Endothelial cell of umbilical vein (primary cell): ENCODE measurements around the gene HSPA1A. TPM values are rescaled to one million over a fixed set of nuclear protein-coding genes. Genes with fewer than 3 reads are reported as not detected.

Source experiments
- BruUV-seq: library from RNA; stranded (reverse); fragments of 400-500 nt; replicated peaks from 2 replicates; lab custom pipeline; 2021; lab: Mats Ljungman, UMichigan
- CTCF ChIA-PET: fragments of 300-600, 350-600 bp; sonication (Branson Sonifier 250); formaldehyde crosslinking; loops from one replicate; lab custom pipeline; 2021; ENCODE audit warnings: antibody characterized with exemption, inconsistent platforms; lab: Charles Lee
- POLR2A ChIA-PET: fragments of 300-600, 350-600 bp; sonication (Branson Sonifier 250); formaldehyde crosslinking; loops from one replicate; lab custom pipeline; 2021; ENCODE audit warnings: antibody characterized with exemption, inconsistent platforms; lab: Charles Lee
- DNase-seq: peaks from one replicate; pipeline ENCODE4 v3.0.0-alpha.2; 2011; ENCODE audit warnings: low read depth, low spot score
- FAIRE-seq: peaks from 2 replicates; lab custom pipeline; 2011; peaks lifted over from hg19 to GRCh38; lab: Jason Lieb, UNC
- H2AFZ ChIP-seq: 2 replicates; pipeline ENCODE4 v1.6.0; 2012; ENCODE audit warnings: low read depth, low read length, control low read depth, inconsistent platforms
- H3K27ac ChIP-seq: 2 replicates; pipeline ENCODE4 v1.5.1; 2011; ENCODE audit warnings: low read depth, mild to moderate bottlenecking, control low read depth, low read length, moderate library complexity; ENCODE audit not compliant: insufficient read depth
- H3K27me3 ChIP-seq, 2 experiments: 2 replicates each; pipeline versions ENCODE4 v1.6.0 to v1.6.1; 2011; ENCODE audit warnings: low read length in 2 of 2, mixed read lengths in 1 of 2; ENCODE audit not compliant: control insufficient read depth in 2 of 2, insufficient read depth in 2 of 2
- H3K36me3 ChIP-seq, 2 experiments: 2 replicates in 1 of 2; 3 replicates in 1 of 2; pipeline ENCODE4 v1.5.1; 2011; ENCODE audit warnings: low read length in 2 of 2, mild to moderate bottlenecking in 1 of 2, moderate library complexity in 1 of 2; ENCODE audit not compliant: control insufficient read depth in 2 of 2, insufficient read depth in 2 of 2; ENCODE audit errors: extremely low read depth in 1 of 2
- H3K4me1 ChIP-seq: 3 replicates; pipeline ENCODE4 v1.5.1; 2011; ENCODE audit warnings: mild to moderate bottlenecking, low read length; ENCODE audit not compliant: control insufficient read depth, insufficient read depth; ENCODE audit errors: extremely low read depth
- H3K4me2 ChIP-seq: 2 replicates; pipeline ENCODE4 v1.6.1; 2011; ENCODE audit warnings: low read length, control low read depth, mixed read lengths; ENCODE audit not compliant: insufficient read depth
- H3K4me3 ChIP-seq, 3 experiments: fragments of 200-600 bp in 1 of 3; sonication (generic), shearing (Covaris generic) in 1 of 3; replicated peaks in 1 of 3; 2 replicates each; pipeline ENCODE4 v1.5.1; 2011 to 2016; ENCODE audit warnings: control low read depth in 3 of 3, low read length in 3 of 3, mild to moderate bottlenecking in 2 of 3, inconsistent platforms in 1 of 3, low read depth in 1 of 3, moderate library complexity in 1 of 3; ENCODE audit not compliant: insufficient read depth in 1 of 3
- H3K79me2 ChIP-seq: 2 replicates; pipeline ENCODE4 v1.6.0; 2012; ENCODE audit warnings: low read length, inconsistent platforms; ENCODE audit not compliant: control insufficient read depth, insufficient read depth
- H3K9ac ChIP-seq: replicated peaks from 2 replicates; pipeline ENCODE3; 2011; ENCODE audit warnings: low read length, control low read depth; ENCODE audit not compliant: insufficient read depth; ENCODE audit errors: extremely low read depth
- H3K9me1 ChIP-seq: replicated peaks from 3 replicates; pipeline ENCODE4 v1.6.0; 2011; ENCODE audit warnings: mild to moderate bottlenecking, low read length; ENCODE audit not compliant: control insufficient read depth, insufficient read depth; ENCODE audit errors: extremely low read depth
- H3K9me3 ChIP-seq: replicated peaks from 2 replicates; pipeline ENCODE4 v1.5.1; 2012; ENCODE audit warnings: low read length, inconsistent platforms; ENCODE audit not compliant: control insufficient read depth, insufficient read depth
- H4K20me1 ChIP-seq: replicated peaks from 2 replicates; pipeline ENCODE3; 2011; ENCODE audit warnings: mild to moderate bottlenecking, low read length; ENCODE audit not compliant: control insufficient read depth, insufficient read depth; ENCODE audit errors: extremely low read depth
- CTCF ChIP-seq, 2 donors: IDR thresholded peaks; 1 replicate in 1 of 2; 2 replicates in 1 of 2; pipeline ENCODE4 v1.5.1; 2011; ENCODE audit warnings: low read length in 2 of 2, mild to moderate bottlenecking in 2 of 2, moderate library complexity in 2 of 2, control low read depth in 1 of 2, inconsistent platforms in 1 of 2, low read depth in 1 of 2; ENCODE audit not compliant: insufficient read depth in 1 of 2; ENCODE audit errors: extremely low read depth in 1 of 2
- EZH2 ChIP-seq: IDR thresholded peaks from 2 replicates; pipeline ENCODE4 v1.6.1; 2012; ENCODE audit warnings: borderline replicate concordance, low read depth, mild to moderate bottlenecking, moderate library complexity, low read length, inconsistent platforms; ENCODE audit not compliant: severe bottlenecking
- FOS ChIP-seq: IDR thresholded peaks from 2 replicates; pipeline ENCODE4 v1.6.1; 2011; ENCODE audit warnings: mild to moderate bottlenecking, low read length, moderate library complexity, borderline replicate concordance; ENCODE audit not compliant: insufficient read depth
- GATA2 ChIP-seq: IDR thresholded peaks from 2 replicates; pipeline ENCODE4 v1.7.0; 2011; ENCODE audit warnings: low read depth, mild to moderate bottlenecking, moderate library complexity, mixed read lengths, low read length; ENCODE audit not compliant: insufficient read length, insufficient read depth
- JUN ChIP-seq: IDR thresholded peaks from 2 replicates; pipeline ENCODE4 v1.6.1; 2011; ENCODE audit warnings: borderline replicate concordance, low read depth; ENCODE audit not compliant: insufficient read length, insufficient read depth
- MAX ChIP-seq: IDR thresholded peaks from 2 replicates; pipeline ENCODE4 v1.6.1; 2011; ENCODE audit not compliant: insufficient read depth, insufficient read length
- MYC ChIP-seq: IDR thresholded peaks from one replicate; pipeline ENCODE4 v1.6.1; 2011; ENCODE audit warnings: mild to moderate bottlenecking, low read depth, low read length
- POLR2A ChIP-seq: IDR thresholded peaks from 2 replicates; pipeline ENCODE4 v1.6.1; 2012; ENCODE audit warnings: low read depth, mild to moderate bottlenecking, control low read depth, low read length
- POLR2AphosphoS5 ChIP-seq: IDR thresholded peaks from 2 replicates; pipeline ENCODE4 v1.6.1; 2012; ENCODE audit warnings: low read depth, mild to moderate bottlenecking, control low read depth, low read length, moderate library complexity; ENCODE audit not compliant: insufficient read depth
- dilution Hi-C: fragments of 300-500 bp; cut with MboI; formaldehyde crosslinking; loops from one replicate; pipeline ENCODE4 v1.15.0; 2019; ENCODE audit warnings: low sequenced_read_pairs; ENCODE audit not compliant: extremely low pct_ligation_motif_present
- intact Hi-C: fragments of 100-400 bp; cut with micrococcal nuclease; formaldehyde crosslinking; loops from one replicate; pipeline ENCODE4 v1.10.0; 2022
- polyA plus RNA-seq, 4 experiments: library from polyadenylated mRNA; depleted of rRNA in 3 of 4; stranded (reverse) in 3 of 4; unstranded in 1 of 4; fragments of >200 nt; gene quantifications; 2 replicates each; pipeline versions ENCODE4 v1.2.1 to v1.2.3, GENCODE V29; 2011 to 2012; ENCODE audit warnings: missing spikeins in 1 of 4
- total RNA-seq: library from RNA; stranded (reverse); gene quantifications from 2 replicates; pipeline ENCODE4 v1.2.3, GENCODE V29; 2021

HSPA1A gene
- total and polyA plus RNA-seq, 2 donors (not counting 3 experiments of a cell fraction or from before 2014, with no cell fraction given), result 56.0 to 58.3 TPM

GRCh38 chr6:31850765-31851484, 35.6 kb downstream of the HSPA1A start:
- intact Hi-C loops, result no loop called here
- no peaks in the 10 kb centered on the region for H3K9me3 ChIP-seq
- H3K9ac ChIP-seq, result no peak overlapping the region
- FAIRE-seq (no peak), DNase-seq (no peak)
- H2AFZ ChIP-seq, result no peak overlapping the region
- ChIA-PET CTCF (no interaction called here), POLR2A (no interaction called here)
- H3K36me3 ChIP-seq, result no peaks in the 10 kb centered on the region
- no peaks in the 10 kb centered on the region for H3K9me1 ChIP-seq
- BruUV-seq, result no TSS peak
- no peak overlapping the region for H3K27ac ChIP-seq
- no peak overlapping the region for H3K4me3 ChIP-seq
- no peaks in the 10 kb centered on the region for H3K79me2 ChIP-seq
- H3K4me1 ChIP-seq, result no peaks in the 10 kb centered on the region
- no peaks in the 10 kb centered on the region for H4K20me1 ChIP-seq
- H3K4me2 ChIP-seq, result no peak overlapping the region
- dilution Hi-C loops, result no loop called here
- H3K27me3 ChIP-seq, result no peaks in the 10 kb centered on the region
- TF ChIP-seq MAX (no peak), EZH2 (no peak), FOS (no peak), POLR2A (no peak), GATA2 (no peak), JUN (no peak), MYC (no peak), CTCF (IDR thresholded peaks at IDR 0.05; ENCODE audit: extremely low read depth in 1 of 2, insufficient read depth in 1 of 2, low read depth in 1 of 2, low read length in 2 of 2) (no peak), POLR2AphosphoS5 (no peak)
